HG03095 (cell line): Measurements from ENCODE around the gene PLEKHM3.

Source experiments
- ATAC-seq: cut with Tn5 transposase; IDR thresholded peaks from one replicate; pipeline ENCODE4 v1.9.1; 2021; ENCODE audit warnings: moderate library complexity; ENCODE audit not compliant: unreplicated experiment

The PLEKHM3 gene

GRCh38 chr2:207895274-207895860 is 130.0 kb downstream of the PLEKHM3 start:
- ATAC-seq, result no peak

- no peak for ATAC-seq
Observed at GRCh38 chr2:207892716-207893402, 132.5 kb downstream of the PLEKHM3 start.

- ATAC-seq, result no peak
Observed at GRCh38 chr2:207891086-207891844, 134.1 kb downstream of the PLEKHM3 start.

GRCh38 chr2:207887500-207887899 is 137.8 kb downstream of the PLEKHM3 start:
- no peak for ATAC-seq

GRCh38 chr2:207885010-207885409 is 140.3 kb downstream of the PLEKHM3 start:
- ATAC-seq, result no peak

- no peak for ATAC-seq
Observed at GRCh38 chr2:207884127-207884526, 141.2 kb downstream of the PLEKHM3 start.

GRCh38 chr2:207883002-207883780 is 142.1 kb downstream of the PLEKHM3 start:
- peak; percentile 49 for ATAC-seq

GRCh38 chr2:207881902-207882301 is 143.4 kb downstream of the PLEKHM3 start:
- ATAC-seq, result no peak

- ATAC-seq, result no peak
Observed at GRCh38 chr2:207879536-207879935, 145.8 kb downstream of the PLEKHM3 start.

- no peak for ATAC-seq
Observed at GRCh38 chr2:207876842-207877535, 148.3 kb downstream of the PLEKHM3 start.

- ATAC-seq, result no peak
Observed at GRCh38 chr2:207875473-207876212, 149.7 kb downstream of the PLEKHM3 start.

GRCh38 chr2:207873794-207874193 is 151.5 kb downstream of the PLEKHM3 start:
- ATAC-seq, result peak; percentile 69

- no peak for ATAC-seq
Observed at GRCh38 chr2:207871911-207872310, 153.4 kb downstream of the PLEKHM3 start.

GRCh38 chr2:207871506-207871905 is 153.8 kb downstream of the PLEKHM3 start:
- ATAC-seq, result no peak

- no peak for ATAC-seq
Observed at GRCh38 chr2:207870814-207871213, 154.5 kb downstream of the PLEKHM3 start.

GRCh38 chr2:207869784-207870778 is 155.2 kb downstream of the PLEKHM3 start:
- no peak for ATAC-seq

- ATAC-seq, result no peak
Observed at GRCh38 chr2:207868855-207869596, 156.3 kb downstream of the PLEKHM3 start.

GRCh38 chr2:207867905-207868304 is 157.4 kb downstream of the PLEKHM3 start:
- no peak for ATAC-seq
